H1 (cell line): ENCODE results near the gene ANO2.

Experiments used
- CTCF ChIP-seq, 3 experiments: IDR thresholded peaks; 1 replicate in 2 of 3; 2 replicates in 1 of 3; pipeline versions ENCODE4 v1.5.1 to v1.6.1; 2011; ENCODE audit warnings: low read length in 3 of 3, mild to moderate bottlenecking in 3 of 3, inconsistent platforms in 2 of 3, low read depth in 1 of 3, moderate library complexity in 1 of 3; ENCODE audit not compliant: insufficient read depth in 1 of 3; ENCODE audit errors: control extremely low read depth in 1 of 3
- POLR2A ChIP-seq, 2 experiments: IDR thresholded peaks; 1 replicate in 1 of 2; 2 replicates in 1 of 2; pipeline ENCODE4 v1.6.1; 2011; ENCODE audit warnings: low read depth in 2 of 2, low read length in 2 of 2, mild to moderate bottlenecking in 2 of 2; ENCODE audit errors: control extremely low read depth in 1 of 2

DNA sequence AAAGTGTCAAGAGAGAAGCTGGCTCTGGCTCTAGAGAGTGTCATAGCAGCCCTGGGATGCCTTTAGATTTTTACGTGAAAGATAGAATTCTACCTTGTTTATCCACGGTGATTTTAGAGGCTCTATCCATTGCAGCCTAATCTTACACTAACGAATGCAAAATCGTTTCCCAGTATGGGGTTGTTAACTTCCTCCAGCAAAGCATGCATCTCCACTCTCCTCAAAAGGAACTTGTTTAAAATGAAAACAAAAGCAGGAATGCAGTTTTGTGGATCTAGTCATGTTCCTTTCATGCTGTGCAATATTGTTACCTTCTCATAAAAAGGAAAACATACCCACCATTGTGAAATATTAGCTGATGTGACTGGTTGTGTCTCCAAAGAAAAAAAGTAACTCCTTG, 88.4 kb downstream of the ANO2 start:
- TF ChIP-seq CTCF (IDR thresholded peaks at IDR 0.05; ENCODE audit: control extremely low read depth in 1 of 3, insufficient read depth in 1 of 3, low read depth in 1 of 3, low read length in 3 of 3) (no peak), POLR2A (IDR thresholded peaks at IDR 0.05; ENCODE audit: control extremely low read depth in 1 of 2, low read depth in 2 of 2, low read length in 2 of 2) (no peak)
